Activated CD4-positive, alpha-beta memory T cell treated with anti-CD3 and anti-CD28 coated beads for 36 hours (primary cell): Measurements from ENCODE around the gene CLDN7. TPM values are rescaled to one million over a fixed set of nuclear protein-coding genes. Genes with fewer than 3 reads are reported as not detected.

Source experiments
- CTCF ChIA-PET: fragments of 350-600 bp; sonication (Branson Sonifier 250); formaldehyde crosslinking; loops from one replicate; lab custom pipeline; 2021; ENCODE audit warnings: antibody characterized with exemption, inconsistent platforms; lab: Charles Lee
- POLR2A ChIA-PET: fragments of 350-600 bp; sonication (Branson Sonifier 250); formaldehyde crosslinking; loops from one replicate; lab custom pipeline; 2021; ENCODE audit warnings: antibody characterized with exemption; lab: Charles Lee
- DNase-seq: peaks from one replicate; pipeline ENCODE4 v3.0.0-alpha.2; 2020
- H3K27ac Mint-ChIP-seq: one replicate; pipeline ENCODE4 v1.8.0; 2021; ENCODE audit warnings: mixed read lengths
- H3K27me3 Mint-ChIP-seq: one replicate; pipeline ENCODE4 v1.8.0; 2021; ENCODE audit warnings: mixed read lengths
- H3K36me3 Mint-ChIP-seq: one replicate; pipeline ENCODE4 v1.8.0; 2021; ENCODE audit warnings: mixed read lengths
- H3K4me1 Mint-ChIP-seq: one replicate; pipeline ENCODE4 v1.8.0; 2021; ENCODE audit warnings: low read depth, mixed read lengths
- H3K4me3 Mint-ChIP-seq: one replicate; pipeline ENCODE4 v1.8.0; 2021; ENCODE audit warnings: mild to moderate bottlenecking, mixed read lengths
- H3K9me3 Mint-ChIP-seq: one replicate; pipeline ENCODE4 v1.8.0; 2021; ENCODE audit warnings: mixed read lengths
- intact Hi-C: fragments of 100-400 bp; cut with micrococcal nuclease; formaldehyde crosslinking; loops from one replicate; pipeline ENCODE4 v1.15.1; 2023
- total RNA-seq, 2 experiments: library from RNA; stranded (reverse); gene quantifications; one replicate each; pipeline ENCODE4 v1.2.3, GENCODE V29; 2021

CLDN7 gene
- total RNA-seq, 2 experiments from 2014 or later: 1.5 to 1.6 TPM

- Mint-ChIP-seq H3K27me3 (peaks cover 3% of the 10 kb centered on the region), H3K27ac (peak overlapping the region; percentile 97), H3K4me3 (peak overlapping the region; percentile 98), H3K36me3 (peaks cover 29% of the 10 kb centered on the region), H3K9me3 (no peaks in the 10 kb centered on the region), H3K4me1 (peaks cover 34% of the 10 kb centered on the region)
- CTCF ChIA-PET: interaction anchor here (0.9 to 3.2 kb wide), 5 partner anchors 8 to 197 kb away, joined by 4 to 19 read pairs (median 8); partner anchors contain the start of genes ACADVL, CTDNEP1, DLG4 and DVL2
- POLR2A ChIA-PET: interaction anchor here (0.7 to 3.6 kb wide), 3 partner anchors 9 to 23 kb away, joined by 3 to 19 read pairs (median 4); partner anchors contain the start of genes ACADVL, CTDNEP1, DLG4 and DVL2
- intact Hi-C loops: loop anchor here (5.0 kb wide), 1 partner anchor 599 kb away; no protein-coding TSS in a partner anchor
- DNase-seq: peak; percentile 94
These were observed 19.4 kb downstream of the CLDN7 start for GRCh38 chr17:7242717-7243452.

GRCh38 chr17:7241783-7242716 lies 20.2 kb downstream of the CLDN7 start, which contains the start of gene GABARAP:
Gene GABARAP (minus strand): TSS chr17:7242449. CDS start chr17:7242330, 119 bp downstream.
- Mint-ChIP-seq H3K4me3 (peak within 1 kb of the TSS; percentile 98), H3K27ac (peak within 1 kb of the TSS; percentile 97)
- intact Hi-C loops: loop anchor here (5.0 kb wide), 1 partner anchor 600 kb away; no protein-coding TSS in a partner anchor

GRCh38 chr17:7241090-7241733 lies 21.1 kb downstream of the CLDN7 start:
- intact Hi-C loops: loop anchor here (5.0 kb wide), 1 partner anchor 601 kb away; no protein-coding TSS in a partner anchor
- H3K9me3 Mint-ChIP-seq: no peaks in the 10 kb centered on the region
- H3K36me3 Mint-ChIP-seq: peaks cover 32% of the 10 kb centered on the region
- H3K27ac Mint-ChIP-seq: peak overlapping the region; percentile 97
- ChIA-PET CTCF (interaction anchor here (0.9 to 3.2 kb wide), 5 partner anchors 10 to 55 kb away, joined by 3 to 19 read pairs (median 4); partner anchors contain the start of genes ACADVL, CTDNEP1, DLG4 and SLC2A4), POLR2A (interaction anchor here (0.8 to 3.6 kb wide), 3 partner anchors 9 to 96 kb away, joined by 3 to 19 read pairs (median 4); partner anchors contain the start of genes ACADVL and DLG4)
- H3K4me3 Mint-ChIP-seq: peak overlapping the region; percentile 98
- peaks cover 45% of the 10 kb centered on the region for H3K4me1 Mint-ChIP-seq
- DNase-seq: no peak
- H3K27me3 Mint-ChIP-seq: peaks cover 3% of the 10 kb centered on the region

More at GRCh38 chr17:7241783-7242716, 20.2 kb downstream of the CLDN7 start, which contains the start of gene GABARAP:
- DNase-seq: peak; percentile 96
- CTCF ChIA-PET: interaction anchor here (0.9 to 3.2 kb wide), 9 partner anchors 8 to 196 kb away, joined by 3 to 19 read pairs (median 4); partner anchors contain the start of genes ACADVL, CTDNEP1, DLG4 and DVL2
- POLR2A ChIA-PET: interaction anchor here (0.7 to 3.6 kb wide), 5 partner anchors 8 to 95 kb away, joined by 3 to 19 read pairs (median 4); partner anchors contain the start of genes ACADVL, CTDNEP1, DLG4 and DVL2
- H3K4me1 Mint-ChIP-seq: peaks cover 38% of the 10 kb centered on the region
- no peaks in the 10 kb centered on the region for H3K9me3 Mint-ChIP-seq
- H3K27me3 Mint-ChIP-seq: peaks cover 3% of the 10 kb centered on the region
- peaks cover 30% of the 10 kb centered on the region for H3K36me3 Mint-ChIP-seq

GRCh38 chr17:7240375-7240774 lies 21.9 kb downstream of the CLDN7 start:
- Mint-ChIP-seq H3K9me3 (no peaks in the 10 kb centered on the region), H3K27ac (peak overlapping the region; percentile 97), H3K36me3 (peaks cover 30% of the 10 kb centered on the region), H3K27me3 (peaks cover 3% of the 10 kb centered on the region), H3K4me1 (peaks cover 53% of the 10 kb centered on the region), H3K4me3 (peak overlapping the region; percentile 94)
- DNase-seq: no peak
- ChIA-PET POLR2A (interaction anchor here (1.3 to 3.6 kb wide), 2 partner anchors 9 to 21 kb away, joined by 3 to 19 read pairs; partner anchors contain the start of genes ACADVL and DLG4), CTCF (interaction anchor here (1.7 to 4.4 kb wide), 2 partner anchors 20 to 41 kb away, joined by 3 to 34 read pairs; partner anchors contain the start of genes ACADVL, DLG4 and SLC2A4)
- intact Hi-C loops: loop anchor here (5.0 kb wide), 1 partner anchor 602 kb away; no protein-coding TSS in a partner anchor

- Mint-ChIP-seq H3K4me1 (peaks cover 59% of the 10 kb centered on the region), H3K36me3 (peaks cover 34% of the 10 kb centered on the region), H3K27me3 (peaks cover 4% of the 10 kb centered on the region), H3K27ac (peak within 1 kb of the TSS; percentile 97), H3K9me3 (no peaks in the 10 kb centered on the region), H3K4me3 (peak within 1 kb of the TSS; percentile 94)
- POLR2A ChIA-PET: interaction anchor here (1.0 to 2.6 kb wide), 8 partner anchors 10 to 448 kb away, joined by 3 to 11 read pairs (median 3); partner anchors contain the start of genes DLG4, ELP5, SLC16A13 and TP53
- DNase-seq: peak; percentile 99
- intact Hi-C loops: loop anchor here (1.0 to 5.0 kb wide), 5 partner anchors 13 to 603 kb away; partner anchors contain the start of genes EIF5A and ELP5
- CTCF ChIA-PET: interaction anchor here (0.9 to 4.4 kb wide), 5 partner anchors 10 to 321 kb away, joined by 3 to 34 read pairs (median 5); partner anchors contain the start of genes ACADVL and DLG4
These were observed 22.9 kb downstream of the CLDN7 start, which contains the start of gene PHF23 for GRCh38 chr17:7239091-7240027. Gene PHF23 (minus strand): TSS chr17:7239457. CDS start chr17:7239279, 178 bp downstream.

- ChIA-PET POLR2A (interaction anchor here (1.0 to 2.6 kb wide), 8 partner anchors 11 to 449 kb away, joined by 3 to 11 read pairs (median 3); partner anchors contain the start of genes DLG4, ELP5, SLC16A13 and TP53), CTCF (interaction anchor here (0.7 to 4.4 kb wide), 7 partner anchors 11 to 322 kb away, joined by 3 to 34 read pairs (median 4); partner anchors contain the start of genes ACADVL and DLG4)
- peak; percentile 40 for DNase-seq
- peak overlapping the region; percentile 97 for H3K27ac Mint-ChIP-seq
- H3K4me1 Mint-ChIP-seq: peaks cover 62% of the 10 kb centered on the region
- intact Hi-C loops: loop anchor here (1.0 kb wide), 4 partner anchors 14 to 245 kb away; partner anchors contain the start of genes EIF5A and ELP5
- H3K27me3 Mint-ChIP-seq: peaks cover 4% of the 10 kb centered on the region
- H3K36me3 Mint-ChIP-seq: peaks cover 32% of the 10 kb centered on the region
- peak overlapping the region; percentile 94 for H3K4me3 Mint-ChIP-seq
- no peaks in the 10 kb centered on the region for H3K9me3 Mint-ChIP-seq
These were observed 23.7 kb downstream of the CLDN7 start for GRCh38 chr17:7238420-7239090.

- intact Hi-C loops: no loop called here
- ChIA-PET CTCF (interaction anchor here (0.7 to 4.4 kb wide), 5 partner anchors 18 to 191 kb away, joined by 3 to 34 read pairs (median 5); partner anchors contain the start of genes ACADVL and DLG4), POLR2A (interaction anchor here (1.0 to 2.6 kb wide), 5 partner anchors 12 to 450 kb away, joined by 3 to 11 read pairs (median 3); partner anchors contain the start of genes SLC16A13 and TP53)
- DNase-seq: peak; percentile 86
- H3K36me3 Mint-ChIP-seq: peaks cover 31% of the 10 kb centered on the region
- no peaks in the 10 kb centered on the region for H3K9me3 Mint-ChIP-seq
- H3K4me1 Mint-ChIP-seq: peaks cover 62% of the 10 kb centered on the region
- peaks cover 4% of the 10 kb centered on the region for H3K27me3 Mint-ChIP-seq
- peak overlapping the region; percentile 97 for H3K27ac Mint-ChIP-seq
- H3K4me3 Mint-ChIP-seq: peak overlapping the region; percentile 94
These were observed 24.4 kb downstream of the CLDN7 start for GRCh38 chr17:7237761-7238419.

- POLR2A ChIA-PET: interaction anchor here (1.5 to 2.6 kb wide), 2 partner anchors 17 to 71 kb away, joined by 3 to 11 read pairs; no protein-coding TSS in a partner anchor
- no peak for DNase-seq
- H3K36me3 Mint-ChIP-seq: peaks cover 29% of the 10 kb centered on the region
- intact Hi-C loops: no loop called here
- CTCF ChIA-PET: interaction anchor here (1.4 to 4.4 kb wide), 2 partner anchors 17 to 23 kb away, joined by 4 to 34 read pairs; partner anchors contain the start of genes ACADVL and DLG4
- peak overlapping the region; percentile 97 for H3K27ac Mint-ChIP-seq
- no peaks in the 10 kb centered on the region for H3K9me3 Mint-ChIP-seq
- peak overlapping the region; percentile 94 for H3K4me3 Mint-ChIP-seq
- H3K27me3 Mint-ChIP-seq: peaks cover 2% of the 10 kb centered on the region
- H3K4me1 Mint-ChIP-seq: peaks cover 62% of the 10 kb centered on the region
These were observed 25.0 kb downstream of the CLDN7 start for GRCh38 chr17:7237266-7237760.
